CD4-positive, alpha-beta T cell treated with Interleukin-15 for 4 hours (primary cell): ENCODE results near the gene GFPT1.
"Not testable (repeated sequence)": the region's sequence is repeated elsewhere in the genome, so short reads cannot be mapped to it uniquely, and the experiment has no call there.

Experiments used
- DNase-seq: peaks from one replicate; pipeline ENCODE4 v3.0.0-alpha.2; 2020; ENCODE audit warnings: low spot score

Gene GFPT1

GRCh38 chr2:69383176-69383812, 3.7 kb downstream of the GFPT1 start:
- no peak for DNase-seq

- DNase-seq = no peak
Measured at GRCh38 chr2:69382547-69382946, 4.5 kb downstream of the GFPT1 start.

- no peak for DNase-seq
Measured at GRCh38 chr2:69381337-69381737, 5.7 kb downstream of the GFPT1 start.

- DNase-seq = no peak
Measured at GRCh38 chr2:69380072-69380917, 6.7 kb downstream of the GFPT1 start.

- no peak for DNase-seq
Measured at GRCh38 chr2:69376403-69376802, 10.6 kb downstream of the GFPT1 start.

GRCh38 chr2:69375494-69376353, 11.3 kb downstream of the GFPT1 start:
- peak; percentile 38 for DNase-seq

GRCh38 chr2:69372767-69373166, 14.3 kb downstream of the GFPT1 start:
- no peak for DNase-seq

- DNase-seq = no peak
Measured at GRCh38 chr2:69369802-69370201, 17.2 kb downstream of the GFPT1 start.

- no peak for DNase-seq
Measured at GRCh38 chr2:69368588-69368987, 18.4 kb downstream of the GFPT1 start.

- no peak for DNase-seq
Measured at GRCh38 chr2:69359371-69359770, 27.7 kb downstream of the GFPT1 start.

GRCh38 chr2:69358914-69359313, 28.1 kb downstream of the GFPT1 start:
- no peak for DNase-seq

GRCh38 chr2:69356471-69356870, 30.6 kb downstream of the GFPT1 start:
- DNase-seq = no peak

- not testable (repeated sequence) for DNase-seq
Measured at GRCh38 chr2:69354976-69355375, 32.1 kb downstream of the GFPT1 start.

GRCh38 chr2:69353360-69353759, 33.7 kb downstream of the GFPT1 start:
- DNase-seq = no peak

GRCh38 chr2:69348781-69349180, 38.2 kb downstream of the GFPT1 start:
- no peak for DNase-seq

- DNase-seq = no peak
Measured at GRCh38 chr2:69345434-69345833, 41.6 kb downstream of the GFPT1 start.

GRCh38 chr2:69344305-69344704, 42.7 kb downstream of the GFPT1 start:
- DNase-seq = no peak

- DNase-seq = no peak
Measured at GRCh38 chr2:69340101-69340775, 46.8 kb downstream of the GFPT1 start.

- no peak for DNase-seq
Measured at GRCh38 chr2:69335311-69335710, 51.7 kb downstream of the GFPT1 start.

- DNase-seq = no peak
Measured at GRCh38 chr2:69333352-69333751, 53.7 kb downstream of the GFPT1 start.

- no peak for DNase-seq
Measured at GRCh38 chr2:69330781-69331180, 56.2 kb downstream of the GFPT1 start.

GRCh38 chr2:69322631-69323030, 64.4 kb downstream of the GFPT1 start:
- DNase-seq = no peak
